OCI-LY1 (cell line): ENCODE measurements around the gene CCNC.

Experiments
- H2AFZ ChIP-seq: fragments of 200-600 bp; sonication (generic), shearing (Covaris generic); 2 replicates; pipeline ENCODE4 v1.6.0; 2014; ENCODE audit warnings: antibody characterized with exemption, mild to moderate bottlenecking, low read length
- H3F3A ChIP-seq: fragments of 200-600 bp; sonication (generic), shearing (Covaris generic); 2 replicates; pipeline ENCODE4 v1.6.0; 2014; ENCODE audit warnings: mild to moderate bottlenecking, antibody characterized with exemption, low read length, moderate library complexity; ENCODE audit not compliant: insufficient read depth
- H3K27ac ChIP-seq: fragments of 200-600 bp; sonication (generic); 2 replicates; pipeline ENCODE4 v1.5.1; 2014; ENCODE audit warnings: low read length, mixed run types, mild to moderate bottlenecking, low read depth; ENCODE audit not compliant: poor library complexity, severe bottlenecking
- H3K27me3 ChIP-seq: fragments of 200-600 bp; sonication (generic); 2 replicates; pipeline ENCODE4 v1.6.0; 2014; ENCODE audit warnings: antibody characterized with exemption, mild to moderate bottlenecking, low read length, moderate library complexity; ENCODE audit not compliant: insufficient read depth
- H3K36me3 ChIP-seq: fragments of 200-600 bp; sonication (generic); 2 replicates; pipeline ENCODE4 v1.6.1; 2014; ENCODE audit warnings: mild to moderate bottlenecking, antibody characterized with exemption, low read length, moderate library complexity, mixed read lengths; ENCODE audit not compliant: insufficient read depth
- H3K4me1 ChIP-seq: fragments of 200-600 bp; sonication (generic); 2 replicates; pipeline ENCODE4 v1.5.1; 2014; ENCODE audit warnings: mild to moderate bottlenecking, low read length, moderate library complexity; ENCODE audit not compliant: insufficient read depth, severe bottlenecking
- H3K4me2 ChIP-seq: fragments of 200-600 bp; sonication (generic), shearing (Covaris generic); 2 replicates; pipeline ENCODE4 v1.6.1; 2014; ENCODE audit warnings: low read length
- H3K4me3 ChIP-seq: fragments of 200-600 bp; sonication (generic); 2 replicates; pipeline ENCODE4 v1.5.1; 2014; ENCODE audit warnings: low read length, low read depth, mild to moderate bottlenecking, mixed read lengths; ENCODE audit not compliant: poor library complexity, severe bottlenecking
- H3K79me2 ChIP-seq: fragments of 200-600 bp; shearing (Covaris generic); 2 replicates; pipeline ENCODE4 v1.6.1; 2016; ENCODE audit warnings: mixed run types, low read length, mixed read lengths; ENCODE audit not compliant: insufficient read depth
- H3K9ac ChIP-seq: fragments of 200-600 bp; sonication (generic), shearing (Covaris generic); 2 replicates; pipeline ENCODE4 v1.6.1; 2014; ENCODE audit warnings: mild to moderate bottlenecking, low read length, mixed read lengths
- H3K9me2 ChIP-seq: fragments of 200-600 bp; sonication (generic), shearing (Covaris generic); 2 replicates; pipeline ENCODE4 v1.6.1; 2014; ENCODE audit warnings: low read depth, mild to moderate bottlenecking, low read length, mixed read lengths
- H3K9me3 ChIP-seq: fragments of 200-600 bp; shearing (Covaris generic); 2 replicates; pipeline ENCODE4 v1.6.1; 2014; ENCODE audit warnings: low read length, mixed read lengths
- H4K20me1 ChIP-seq: fragments of 200-600 bp; sonication (generic), shearing (Covaris generic); 2 replicates; pipeline ENCODE4 v1.6.0; 2016; ENCODE audit warnings: mild to moderate bottlenecking, low read length; ENCODE audit not compliant: insufficient read depth
- EZH2 ChIP-seq: fragments of 200-600 bp; sonication (generic), shearing (Covaris generic); IDR thresholded peaks from 2 replicates; pipeline ENCODE4 v1.8.0; 2017; ENCODE audit warnings: borderline replicate concordance, mixed run types, mild to moderate bottlenecking, antibody characterized with exemption, low read length, moderate library complexity, mixed read lengths
- TF ChIP-seq, protein P1 (sequence below): fragments of 200-600 bp; sonication (generic), shearing (Covaris generic); IDR thresholded peaks from 2 replicates; pipeline ENCODE4 v1.5.1; 2017; ENCODE audit warnings: mild to moderate bottlenecking, antibody characterized with exemption, low read length, moderate library complexity, mixed read lengths

CCNC gene

DNA sequence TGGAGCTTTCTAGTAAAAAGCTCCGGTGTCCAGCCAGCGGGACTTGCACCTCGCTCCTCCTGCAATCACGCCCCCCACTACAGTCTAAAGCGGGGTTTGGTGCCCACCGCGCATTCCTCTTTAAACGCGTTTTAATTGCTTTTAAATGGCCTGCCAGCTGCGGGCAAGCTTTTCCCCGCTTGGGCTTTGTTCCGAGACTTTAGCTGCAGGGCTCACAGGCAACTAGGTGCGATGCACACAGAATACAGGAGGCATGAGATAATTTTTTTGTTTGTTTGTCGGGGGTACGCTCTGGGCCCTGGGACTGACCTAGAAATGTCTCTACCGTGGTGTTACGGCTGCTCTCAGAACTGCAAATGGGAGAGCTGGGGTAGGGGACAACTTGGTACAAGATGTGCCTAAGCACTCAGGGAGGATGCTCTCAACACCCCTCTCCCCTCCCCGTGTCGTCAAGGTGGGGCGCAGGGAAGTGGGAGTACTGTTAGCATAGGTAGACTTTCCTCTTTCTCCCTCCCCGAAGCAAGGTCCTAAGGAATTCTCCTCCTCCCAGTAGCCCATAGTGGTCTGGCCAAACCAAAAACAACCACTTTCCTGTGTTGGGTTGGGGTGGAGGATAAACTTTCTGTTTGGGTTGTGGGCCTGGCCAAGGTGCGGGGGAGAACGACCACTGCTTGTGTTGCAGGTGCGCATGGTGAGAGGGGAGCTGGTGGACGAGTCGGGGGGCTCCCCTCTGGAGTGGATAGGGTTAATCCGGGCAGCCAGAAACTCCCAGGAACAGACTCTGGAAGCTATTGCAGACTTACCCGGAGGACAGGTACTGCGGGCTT, 39.8 kb upstream of the CCNC start:
- H3K4me1 ChIP-seq, result no peaks in the 10 kb centered on the region
- H3K27me3 ChIP-seq, result no peaks in the 10 kb centered on the region
- no peaks in the 10 kb centered on the region for H3K9me2 ChIP-seq
- no peaks in the 10 kb centered on the region for H3K9me3 ChIP-seq
- H3K4me3 ChIP-seq, result no peak overlapping the region
- H3F3A ChIP-seq, result no peaks in the 10 kb centered on the region
- no peak overlapping the region for H3K9ac ChIP-seq
- no peak overlapping the region for H3K27ac ChIP-seq
- TF ChIP-seq, protein P1, sequence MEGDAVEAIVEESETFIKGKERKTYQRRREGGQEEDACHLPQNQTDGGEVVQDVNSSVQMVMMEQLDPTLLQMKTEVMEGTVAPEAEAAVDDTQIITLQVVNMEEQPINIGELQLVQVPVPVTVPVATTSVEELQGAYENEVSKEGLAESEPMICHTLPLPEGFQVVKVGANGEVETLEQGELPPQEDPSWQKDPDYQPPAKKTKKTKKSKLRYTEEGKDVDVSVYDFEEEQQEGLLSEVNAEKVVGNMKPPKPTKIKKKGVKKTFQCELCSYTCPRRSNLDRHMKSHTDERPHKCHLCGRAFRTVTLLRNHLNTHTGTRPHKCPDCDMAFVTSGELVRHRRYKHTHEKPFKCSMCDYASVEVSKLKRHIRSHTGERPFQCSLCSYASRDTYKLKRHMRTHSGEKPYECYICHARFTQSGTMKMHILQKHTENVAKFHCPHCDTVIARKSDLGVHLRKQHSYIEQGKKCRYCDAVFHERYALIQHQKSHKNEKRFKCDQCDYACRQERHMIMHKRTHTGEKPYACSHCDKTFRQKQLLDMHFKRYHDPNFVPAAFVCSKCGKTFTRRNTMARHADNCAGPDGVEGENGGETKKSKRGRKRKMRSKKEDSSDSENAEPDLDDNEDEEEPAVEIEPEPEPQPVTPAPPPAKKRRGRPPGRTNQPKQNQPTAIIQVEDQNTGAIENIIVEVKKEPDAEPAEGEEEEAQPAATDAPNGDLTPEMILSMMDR, result no peak
- no peak for TF ChIP-seq EZH2
- H3K36me3 ChIP-seq, result no peaks in the 10 kb centered on the region
- H2AFZ ChIP-seq, result no peak overlapping the region
- H3K79me2 ChIP-seq, result no peaks in the 10 kb centered on the region
- no peak overlapping the region for H3K4me2 ChIP-seq
- no peaks in the 10 kb centered on the region for H4K20me1 ChIP-seq

DNA sequence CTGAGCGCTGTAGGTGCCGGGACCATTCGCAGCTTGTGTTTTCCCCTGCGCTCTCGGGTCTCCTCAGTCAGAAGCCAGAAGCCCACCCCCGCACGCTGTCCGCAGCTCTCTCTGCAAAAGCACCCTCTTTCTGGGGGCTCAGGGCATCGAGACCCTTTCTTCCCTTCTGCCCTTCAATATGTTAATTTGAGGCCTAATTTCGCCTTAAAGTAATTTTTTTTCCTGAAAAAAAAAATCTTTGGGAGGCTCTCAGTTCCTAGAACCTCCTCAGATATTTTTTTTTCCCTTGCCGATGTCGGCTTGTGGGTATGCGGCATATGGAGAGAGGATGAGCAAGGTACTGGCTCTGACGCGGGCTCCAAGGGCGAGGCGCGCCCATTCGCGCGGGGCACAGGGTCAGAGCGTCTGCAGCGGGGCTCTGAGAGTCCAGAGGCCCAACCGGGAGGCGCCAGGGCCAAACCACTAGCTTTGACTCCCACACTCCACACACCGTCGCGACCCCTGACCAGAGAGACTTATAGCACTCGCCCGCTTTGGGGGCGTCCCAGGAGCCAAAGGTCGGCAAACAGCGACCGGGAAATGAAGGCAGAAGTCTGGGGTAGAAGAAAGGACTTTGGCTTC, 39.1 kb upstream of the CCNC start:
- Histone ChIP-seq H3K4me1 (no peaks in the 10 kb centered on the region), H4K20me1 (no peaks in the 10 kb centered on the region), H3K36me3 (no peaks in the 10 kb centered on the region), H3F3A (no peaks in the 10 kb centered on the region), H3K27me3 (no peaks in the 10 kb centered on the region), H3K27ac (no peak overlapping the region), H3K9me2 (no peaks in the 10 kb centered on the region), H3K4me2 (no peak overlapping the region), H3K9me3 (no peaks in the 10 kb centered on the region), H2AFZ (no peak overlapping the region), H3K9ac (no peak overlapping the region), H3K79me2 (no peaks in the 10 kb centered on the region), H3K4me3 (no peak overlapping the region)
- TF ChIP-seq EZH2, result no peak
- TF ChIP-seq, protein P1, result no peak

DNA sequence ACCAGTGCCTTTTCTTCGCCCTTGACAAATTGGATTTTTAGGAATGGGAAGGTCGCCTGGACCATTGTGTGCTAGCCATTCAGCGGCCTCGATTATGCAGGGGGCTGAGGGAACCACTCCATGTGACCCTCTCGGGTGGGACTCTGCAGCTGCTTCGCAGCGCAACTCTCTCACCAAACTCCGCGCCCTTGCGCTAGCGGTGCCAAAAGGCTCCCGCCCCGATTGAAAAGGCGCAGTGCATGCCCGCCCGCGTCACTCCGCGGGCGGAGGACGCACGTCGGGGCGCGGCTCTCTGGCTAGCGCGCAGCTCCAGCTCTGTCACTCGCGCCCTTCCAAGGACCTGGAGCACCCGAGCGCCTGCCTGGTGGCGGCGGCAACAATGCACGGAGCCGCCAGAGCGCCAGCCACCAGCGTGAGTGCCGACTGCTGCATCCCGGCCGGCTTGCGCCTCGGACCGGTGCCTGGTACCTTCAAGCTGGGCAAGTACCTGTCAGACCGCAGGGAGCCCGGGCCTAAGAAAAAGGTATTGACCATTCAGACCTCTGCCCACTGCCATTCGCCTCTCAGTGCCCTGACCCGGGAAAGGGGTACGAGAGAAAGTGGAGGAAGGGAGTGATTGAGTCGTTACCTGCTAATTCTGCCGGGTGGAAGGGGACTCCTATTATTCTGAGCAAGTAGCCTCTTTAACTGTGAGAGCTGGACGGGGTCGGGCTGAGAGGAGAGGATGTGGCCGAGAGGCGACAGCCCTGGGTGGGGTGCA, 38.4 kb upstream of the CCNC start, which contains the start of gene PRDM13:
PRDM13 (plus strand) TSS at position 178 of the 760 bp plus-strand sequence; CDS start at position 380, 202 bp downstream.
- H3K4me2 ChIP-seq, result no peak within 1 kb of the TSS
- H3K4me3 ChIP-seq, result no peak within 1 kb of the TSS
- no peak for TF ChIP-seq EZH2
- TF ChIP-seq, protein P1, result no peak
- no peaks in the 10 kb centered on the region for H3K27me3 ChIP-seq
- no peaks in the 10 kb centered on the region for H3K36me3 ChIP-seq
- no peak within 1 kb of the TSS for H3K9ac ChIP-seq
- no peak within 1 kb of the TSS for H3K27ac ChIP-seq
- H3K79me2 ChIP-seq, result no peaks in the 10 kb centered on the region
- H3K4me1 ChIP-seq, result no peaks in the 10 kb centered on the region
- H4K20me1 ChIP-seq, result no peaks in the 10 kb centered on the region
- H3K9me3 ChIP-seq, result no peaks in the 10 kb centered on the region
- H2AFZ ChIP-seq, result no peak within 1 kb of the TSS
- no peaks in the 10 kb centered on the region for H3K9me2 ChIP-seq
- H3F3A ChIP-seq, result no peaks in the 10 kb centered on the region
